Nephron (organoid): ENCODE measurements around the gene SAP30L.

Source experiments
- H3K27ac Mint-ChIP-seq, 3 experiments: 2 replicates each; pipeline ENCODE4 v1.8.0; 2020; ENCODE audit warnings: mixed read lengths in 3 of 3, mild to moderate bottlenecking in 2 of 3, moderate library complexity in 1 of 3
- H3K27me3 Mint-ChIP-seq: 2 replicates; pipeline ENCODE4 v1.8.0; 2021; ENCODE audit warnings: low read depth, mild to moderate bottlenecking, moderate library complexity, mixed read lengths
- H3K36me3 Mint-ChIP-seq: 2 replicates; pipeline ENCODE4 v1.8.0; 2020; ENCODE audit warnings: low read depth, mixed read lengths
- H3K4me1 Mint-ChIP-seq: 2 replicates; pipeline ENCODE4 v1.8.0; 2020; ENCODE audit warnings: mixed read lengths
- H3K4me3 Mint-ChIP-seq, 3 experiments: 2 replicates each; pipeline ENCODE4 v1.8.0; 2020; ENCODE audit warnings: mild to moderate bottlenecking in 3 of 3, mixed read lengths in 3 of 3, moderate library complexity in 2 of 3
- H3K9me3 Mint-ChIP-seq: 2 replicates; pipeline ENCODE4 v1.8.0; 2020; ENCODE audit warnings: mixed read lengths
- CTCF ChIP-seq, 3 experiments: fragments of 200-600 bp; sonication (generic); IDR thresholded peaks; one replicate each; pipeline ENCODE4 v1.5.0; 2021; ENCODE audit warnings: antibody characterized with exemption in 3 of 3; ENCODE audit not compliant: unreplicated experiment in 3 of 3

SAP30L gene

GRCh38 chr5:154506716-154507080 is 60.9 kb downstream of the SAP30L start:
- H3K4me1 Mint-ChIP-seq = no peaks in the 10 kb centered on the region
- H3K9me3 Mint-ChIP-seq = no peaks in the 10 kb centered on the region
- TF ChIP-seq CTCF (IDR thresholded peaks at IDR 0.05; ENCODE audit: unreplicated experiment in 3 of 3) = no peak
- peaks cover 35% of the 10 kb centered on the region for H3K27me3 Mint-ChIP-seq
- H3K4me3 Mint-ChIP-seq = no peak overlapping the region
- no peaks in the 10 kb centered on the region for H3K36me3 Mint-ChIP-seq
- no peak overlapping the region for H3K27ac Mint-ChIP-seq

GRCh38 chr5:154508114-154508513 is 62.3 kb downstream of the SAP30L start:
- H3K4me3 Mint-ChIP-seq = no peak overlapping the region
- no peak overlapping the region for H3K27ac Mint-ChIP-seq
- H3K36me3 Mint-ChIP-seq = no peaks in the 10 kb centered on the region
- no peak for TF ChIP-seq CTCF (IDR thresholded peaks at IDR 0.05; ENCODE audit: unreplicated experiment in 3 of 3)
- H3K9me3 Mint-ChIP-seq = no peaks in the 10 kb centered on the region
- H3K27me3 Mint-ChIP-seq = peaks cover 38% of the 10 kb centered on the region
- no peaks in the 10 kb centered on the region for H3K4me1 Mint-ChIP-seq

GRCh38 chr5:154509784-154510555 is 64.2 kb downstream of the SAP30L start:
- Mint-ChIP-seq H3K4me1 (no peaks in the 10 kb centered on the region), H3K27me3 (peaks cover 55% of the 10 kb centered on the region), H3K36me3 (no peaks in the 10 kb centered on the region), H3K9me3 (no peaks in the 10 kb centered on the region), H3K4me3 (no peak overlapping the region), H3K27ac (no peak overlapping the region)
- TF ChIP-seq CTCF (IDR thresholded peaks at IDR 0.05; ENCODE audit: unreplicated experiment in 3 of 3) = no peak
